HFFc6 (cell line): ENCODE results near the gene CPSF4L. TPM values are rescaled to one million over a fixed set of nuclear protein-coding genes. Genes with fewer than 3 reads are reported as not detected.

Source experiments
- DNase-seq: peaks from one replicate; pipeline ENCODE4 v3.0.0-alpha.2; 2018
- H3K27ac Mint-ChIP-seq: 2 replicates; pipeline ENCODE4 v1.8.0; 2020; ENCODE audit warnings: mild to moderate bottlenecking, mixed read lengths
- H3K27me3 Mint-ChIP-seq: 2 replicates; pipeline ENCODE4 v1.8.0; 2021; ENCODE audit warnings: mild to moderate bottlenecking, moderate library complexity, mixed read lengths; ENCODE audit not compliant: insufficient read depth
- H3K36me3 Mint-ChIP-seq: 2 replicates; pipeline ENCODE4 v1.8.0; 2021; ENCODE audit warnings: low read depth, mixed read lengths
- H3K4me1 Mint-ChIP-seq: 2 replicates; pipeline ENCODE4 v1.8.0; 2020; ENCODE audit warnings: low read depth, mixed read lengths
- H3K4me3 Mint-ChIP-seq: 2 replicates; pipeline ENCODE4 v1.8.0; 2020; ENCODE audit warnings: mild to moderate bottlenecking, moderate library complexity, mixed read lengths
- H3K9me3 Mint-ChIP-seq: 2 replicates; pipeline ENCODE4 v1.8.0; 2020; ENCODE audit warnings: mild to moderate bottlenecking, mixed read lengths
- CTCF ChIP-seq: fragments of 200-600 bp; sonication (generic); IDR thresholded peaks from 2 replicates; pipeline ENCODE4 v1.5.0; 2021; ENCODE audit warnings: antibody characterized with exemption, mild to moderate bottlenecking
- total RNA-seq, 6 experiments: library from RNA; stranded (reverse); fragmentation: NEBNext Ultra II Directional; extraction: Animal tissue kit (Norgen Biotek cat#: 25700); gene quantifications; 2 replicates in 1 of 6; 3 replicates in 5 of 6; pipeline ENCODE4 v1.2.3, GENCODE V29; 2021

Gene CPSF4L
- total RNA-seq, 6 experiments from 2014 or later, result not detected

- Mint-ChIP-seq H3K27me3 (no peaks in the 10 kb centered on the region; the same call in 1 of the 2 replicates), H3K4me3 (peak overlapping the region; percentile 95), H3K36me3 (peaks cover 7% of the 10 kb centered on the region; the same call in 1 of the 2 replicates), H3K4me1 (peaks cover 62% of the 10 kb centered on the region), H3K9me3 (no peaks in the 10 kb centered on the region), H3K27ac (peak overlapping the region; percentile 43; the same call in 1 of the 2 replicates)
- TF ChIP-seq CTCF, result no peak
- no peak for DNase-seq
These were observed 31.6 kb downstream of the CPSF4L start for GRCh38 chr17:73230088-73230487.

GRCh38 chr17:73228748-73229236 is 32.9 kb downstream of the CPSF4L start:
- Mint-ChIP-seq H3K27me3 (no peaks in the 10 kb centered on the region; the same call in 1 of the 2 replicates), H3K27ac (peak overlapping the region; percentile 86), H3K4me3 (peak overlapping the region; percentile 57), H3K36me3 (peaks cover 7% of the 10 kb centered on the region; the same call in 1 of the 2 replicates), H3K4me1 (peaks cover 67% of the 10 kb centered on the region), H3K9me3 (no peaks in the 10 kb centered on the region)
- TF ChIP-seq CTCF, result no peak
- DNase-seq, result peak; percentile 79

- H3K9me3 Mint-ChIP-seq, result no peaks in the 10 kb centered on the region
- no peak for DNase-seq
- H3K4me3 Mint-ChIP-seq, result peak overlapping the region; percentile 51; the same call in 1 of the 2 replicates
- H3K27me3 Mint-ChIP-seq, result no peaks in the 10 kb centered on the region; the same call in 1 of the 2 replicates
- peaks cover 59% of the 10 kb centered on the region for H3K4me1 Mint-ChIP-seq
- H3K36me3 Mint-ChIP-seq, result peaks cover 3% of the 10 kb centered on the region; the same call in 1 of the 2 replicates
- H3K27ac Mint-ChIP-seq, result no peak overlapping the region
- no peak for TF ChIP-seq CTCF
These were observed 33.7 kb downstream of the CPSF4L start for GRCh38 chr17:73227944-73228343.

- Mint-ChIP-seq H3K27me3 (no peaks in the 10 kb centered on the region; the same call in 1 of the 2 replicates), H3K9me3 (no peaks in the 10 kb centered on the region), H3K36me3 (no peaks in the 10 kb centered on the region), H3K27ac (peak overlapping the region; percentile 19), H3K4me1 (peaks cover 58% of the 10 kb centered on the region), H3K4me3 (peak overlapping the region; percentile 51)
- no peak for DNase-seq
- no peak for TF ChIP-seq CTCF
These were observed 34.3 kb downstream of the CPSF4L start for GRCh38 chr17:73227379-73227778.

- Mint-ChIP-seq H3K27ac (peak overlapping the region; percentile 19), H3K9me3 (no peaks in the 10 kb centered on the region), H3K27me3 (no peaks in the 10 kb centered on the region), H3K36me3 (no peaks in the 10 kb centered on the region), H3K4me1 (peaks cover 58% of the 10 kb centered on the region), H3K4me3 (peak overlapping the region; percentile 51)
- no peak for TF ChIP-seq CTCF
- DNase-seq, result no peak
These were observed 35.0 kb downstream of the CPSF4L start for GRCh38 chr17:73226556-73227172.
